Testis (tissue), 3 donors: Measurements from ENCODE around the gene SMU1. TPM values are rescaled to one million over a fixed set of nuclear protein-coding genes. Genes with fewer than 3 reads are reported as not detected.

Source experiments
- DNase-seq: peaks from one replicate; pipeline ENCODE4 v3.0.0-alpha.2; 2019
- H3K27ac ChIP-seq, 2 donors: fragments of 200-600 bp; sonication (generic); one replicate each; pipeline ENCODE4 v1.5.1; 2019
- H3K27me3 ChIP-seq: fragments of 200-600 bp; sonication (generic); one replicate; pipeline ENCODE4 v1.5.1; 2019
- H3K36me3 ChIP-seq: fragments of 200-600 bp; sonication (generic); one replicate; pipeline ENCODE4 v1.5.1; 2017; ENCODE audit warnings: low read depth; ENCODE audit errors: missing control alignments
- H3K4me1 ChIP-seq: fragments of 200-600 bp; sonication (generic); one replicate; pipeline ENCODE4 v1.5.1; 2019
- H3K4me3 ChIP-seq, 2 donors: fragments of 200-600 bp; sonication (generic); one replicate each; pipeline ENCODE4 v1.5.1; 2017 to 2019
- H3K9me3 ChIP-seq: fragments of 200-600 bp; sonication (generic); one replicate; pipeline ENCODE4 v1.5.1; 2017
- POLR2A ChIP-seq: fragments of 450-650 bp; IDR thresholded peaks from one replicate; pipeline ENCODE4 v1.6.1; 2017; ENCODE audit warnings: antibody characterized with exemption, mild to moderate bottlenecking, moderate library complexity
- WGBS, 2 donors: methylation state at CpG; one replicate each; pipeline ENCODE4 v1.1.5; 2018; 5-methylcytosine and 5-hydroxymethylcytosine counted together
- intact Hi-C: fragments of 100-400 bp; cut with DNase I; formaldehyde crosslinking; loops from one replicate; pipeline ENCODE4 v1.15.1; 2023; ENCODE audit warnings: low total_unique reads
- polyA plus RNA-seq: library from polyadenylated mRNA; stranded (reverse); fragments of 350-450 nt; fragmentation: Illumina TruSeq; extraction: RNeasy Lipid Tissue Mini Kit (QIAGEN cat#74804); gene quantifications from one replicate; pipeline ENCODE4 v1.2.3, GENCODE V29; 2014; ENCODE audit warnings: low read depth, low replicate concordance; ENCODE audit not compliant: insufficient read depth
- total RNA-seq, 2 donors: library from RNA; depleted of rRNA; stranded (reverse); fragments of >200 nt; gene quantifications; one replicate each; pipeline ENCODE4 v1.2.3, GENCODE V29; 2016
- TF ChIP-seq, protein P1 (sequence below), 3 experiments: fragments of 450-650 bp in 2 of 3; fragments of 200-600 bp in 1 of 3; sonication (generic) in 1 of 3; IDR thresholded peaks; one replicate each; pipeline ENCODE4 v1.5.1; 2016 to 2019; ENCODE audit warnings: antibody characterized with exemption in 3 of 3, mild to moderate bottlenecking in 2 of 3, moderate library complexity in 1 of 3

The SMU1 gene
- total and polyA plus RNA-seq, 3 donors from 2014 or later: 16.2 to 17.1 (median 16.3) TPM

DNA sequence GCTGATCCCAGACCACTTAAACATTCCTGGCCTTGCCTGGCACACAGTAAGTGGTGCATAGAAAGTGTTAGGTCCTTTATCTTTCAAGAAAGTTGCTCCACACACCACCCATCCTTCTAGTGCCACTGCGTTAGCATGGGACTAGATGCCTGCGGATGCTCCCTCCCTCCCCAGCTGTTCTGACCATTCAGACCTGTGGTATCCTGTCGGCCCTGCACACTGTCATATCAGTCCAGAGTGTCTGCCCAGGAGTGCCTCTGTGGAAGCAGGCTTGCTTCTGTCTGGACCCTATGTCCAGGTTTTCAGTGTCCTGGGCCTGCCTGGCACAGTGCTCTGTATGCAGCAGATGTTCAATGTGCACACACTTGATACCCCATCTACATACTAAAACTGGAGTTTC, 38.3 kb upstream of the SMU1 start:
- H3K36me3 ChIP-seq: no peaks in the 10 kb centered on the region
- TF ChIP-seq POLR2A: no peak
- TF ChIP-seq, protein P1, sequence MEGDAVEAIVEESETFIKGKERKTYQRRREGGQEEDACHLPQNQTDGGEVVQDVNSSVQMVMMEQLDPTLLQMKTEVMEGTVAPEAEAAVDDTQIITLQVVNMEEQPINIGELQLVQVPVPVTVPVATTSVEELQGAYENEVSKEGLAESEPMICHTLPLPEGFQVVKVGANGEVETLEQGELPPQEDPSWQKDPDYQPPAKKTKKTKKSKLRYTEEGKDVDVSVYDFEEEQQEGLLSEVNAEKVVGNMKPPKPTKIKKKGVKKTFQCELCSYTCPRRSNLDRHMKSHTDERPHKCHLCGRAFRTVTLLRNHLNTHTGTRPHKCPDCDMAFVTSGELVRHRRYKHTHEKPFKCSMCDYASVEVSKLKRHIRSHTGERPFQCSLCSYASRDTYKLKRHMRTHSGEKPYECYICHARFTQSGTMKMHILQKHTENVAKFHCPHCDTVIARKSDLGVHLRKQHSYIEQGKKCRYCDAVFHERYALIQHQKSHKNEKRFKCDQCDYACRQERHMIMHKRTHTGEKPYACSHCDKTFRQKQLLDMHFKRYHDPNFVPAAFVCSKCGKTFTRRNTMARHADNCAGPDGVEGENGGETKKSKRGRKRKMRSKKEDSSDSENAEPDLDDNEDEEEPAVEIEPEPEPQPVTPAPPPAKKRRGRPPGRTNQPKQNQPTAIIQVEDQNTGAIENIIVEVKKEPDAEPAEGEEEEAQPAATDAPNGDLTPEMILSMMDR (IDR thresholded peaks at IDR 0.05): no peak

DNA sequence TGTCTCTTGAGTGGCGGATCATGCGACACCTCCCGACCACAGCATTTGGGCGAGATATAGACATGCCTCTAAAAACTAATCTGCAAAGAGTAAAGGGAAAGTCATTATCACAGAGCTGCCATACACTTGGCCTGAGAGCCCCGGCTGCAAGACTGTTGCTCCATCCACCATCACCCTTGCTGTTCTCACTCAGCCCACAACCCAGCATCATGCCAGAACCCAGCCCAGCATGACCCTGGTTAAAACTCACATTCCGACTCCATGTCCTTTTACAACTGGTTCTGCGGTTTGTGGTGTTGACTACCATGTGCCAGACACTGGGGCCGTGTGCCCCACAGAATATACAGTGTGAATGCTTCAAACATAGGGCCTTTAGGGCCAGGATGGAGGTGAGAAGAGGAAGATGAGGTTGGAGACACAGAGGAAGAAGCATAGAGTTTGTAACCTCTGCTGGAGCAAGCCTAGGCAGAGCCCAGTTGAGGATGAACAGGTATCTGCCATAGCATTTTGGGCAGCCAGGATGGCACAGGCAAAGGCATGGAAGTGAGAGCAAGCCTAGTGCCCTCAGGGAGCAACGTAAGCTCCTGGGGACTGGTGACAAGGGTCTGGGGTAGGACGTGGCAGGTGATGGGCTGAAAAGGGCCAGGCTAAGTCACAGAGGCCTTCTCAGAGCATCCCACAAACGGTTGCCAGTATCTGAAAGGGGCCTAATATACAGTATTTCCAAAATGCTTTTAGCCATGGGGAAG, 37.5 kb upstream of the SMU1 start:
- H3K36me3 ChIP-seq: no peaks in the 10 kb centered on the region
- intact Hi-C loops: no loop called here

More for the DNA sequence above, 38.3 kb upstream of the SMU1 start:
- WGBS, 2 donors: 82 to 92% methylated on average over 3 of the region's 3 CpGs
- DNase-seq: no peak
- no peak overlapping the region for H3K27ac ChIP-seq
- H3K27me3 ChIP-seq: no peaks in the 10 kb centered on the region
- no peaks in the 10 kb centered on the region for H3K9me3 ChIP-seq
- H3K4me3 ChIP-seq: no peak overlapping the region
- H3K4me1 ChIP-seq: no peaks in the 10 kb centered on the region
- intact Hi-C loops: no loop called here

GRCh38 chr9:33112094-33112493, 35.6 kb upstream of the SMU1 start:
- Histone ChIP-seq H3K4me3 (no peak overlapping the region), H3K9me3 (no peaks in the 10 kb centered on the region), H3K27ac (no peak overlapping the region), H3K4me1 (peaks cover 6% of the 10 kb centered on the region), H3K36me3 (no peaks in the 10 kb centered on the region), H3K27me3 (no peaks in the 10 kb centered on the region)
- intact Hi-C loops: no loop called here
- WGBS, 2 donors: 79 to 87% methylated on average over 4 of the region's 4 CpGs
- DNase-seq: peak; percentile 10
- TF ChIP-seq, protein P1 (IDR thresholded peaks at IDR 0.05): no peak
- no peak for TF ChIP-seq POLR2A

More for the DNA sequence above, 37.5 kb upstream of the SMU1 start:
- Histone ChIP-seq H3K27me3 (no peaks in the 10 kb centered on the region), H3K4me1 (no peaks in the 10 kb centered on the region), H3K27ac (no peak overlapping the region), H3K4me3 (no peak overlapping the region), H3K9me3 (no peaks in the 10 kb centered on the region)
- TF ChIP-seq POLR2A: no peak
- TF ChIP-seq, protein P1 (IDR thresholded peaks at IDR 0.05): no peak
- WGBS, 2 donors: 88 to 90% methylated on average over 11 of the region's 11 CpGs
- DNase-seq: peak; percentile 4

GRCh38 chr9:33111631-33112030, 35.2 kb upstream of the SMU1 start:
- Histone ChIP-seq H3K4me1 (peaks cover 11% of the 10 kb centered on the region), H3K9me3 (no peaks in the 10 kb centered on the region), H3K27ac (no peak overlapping the region), H3K4me3 (no peak overlapping the region), H3K27me3 (no peaks in the 10 kb centered on the region), H3K36me3 (no peaks in the 10 kb centered on the region)
- DNase-seq: peak; percentile 8
- TF ChIP-seq POLR2A: no peak
- TF ChIP-seq, protein P1 (IDR thresholded peaks at IDR 0.05): no peak
- intact Hi-C loops: no loop called here
- 79 to 86% methylated on average over 5 of the region's 5 CpGs for WGBS, 2 donors

DNA sequence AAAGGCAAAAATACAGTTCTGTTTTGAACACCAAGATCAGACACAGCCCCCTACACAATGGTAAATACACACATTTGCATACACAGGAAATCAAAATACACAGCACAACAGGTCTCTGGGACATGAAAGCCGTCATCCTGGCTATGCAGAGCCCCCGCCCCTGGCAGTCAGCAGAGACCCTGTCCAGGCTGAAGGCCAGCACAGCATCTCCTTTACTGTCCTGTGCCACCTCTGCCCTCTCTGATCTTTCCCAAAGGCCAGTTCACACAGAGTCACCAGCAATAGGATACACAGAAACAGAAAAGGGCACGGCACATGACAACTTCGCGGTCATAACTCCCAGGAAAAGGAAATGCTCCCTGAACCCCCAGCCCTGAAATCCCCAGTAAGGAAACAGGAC, 34.2 kb upstream of the SMU1 start:
- no peaks in the 10 kb centered on the region for H3K9me3 ChIP-seq
- peak; percentile 6 for DNase-seq
- H3K36me3 ChIP-seq: no peaks in the 10 kb centered on the region
- whole genome bisulfite sequencing, 2 donors: 95 to 96% methylated on average over 5 of the region's 5 CpGs
- no peak overlapping the region for H3K4me3 ChIP-seq
- H3K4me1 ChIP-seq: peaks cover 11% of the 10 kb centered on the region
- H3K27ac ChIP-seq: no peak overlapping the region
- intact Hi-C loops: no loop called here
- TF ChIP-seq POLR2A: no peak
- TF ChIP-seq, protein P1 (IDR thresholded peaks at IDR 0.05): no peak
- no peaks in the 10 kb centered on the region for H3K27me3 ChIP-seq
